OCI-LY3 (cell line): Measurements from ENCODE around the gene TNK2.

Experiments used
- H2AFZ ChIP-seq: fragments of 200-600, 300-600 bp; shearing (Covaris generic); 2 replicates; pipeline ENCODE4 v1.6.0; 2014; ENCODE audit warnings: antibody characterized with exemption, low read depth, low read length
- H3K27ac ChIP-seq: fragments of 200-600, 300-600 bp; sonication (generic); 2 replicates; pipeline ENCODE4 v1.5.1; 2014; ENCODE audit warnings: mild to moderate bottlenecking, low read length, moderate library complexity, mixed read lengths
- H3K27me3 ChIP-seq: fragments of 200-600, 300-600 bp; sonication (generic); 2 replicates; pipeline ENCODE4 v1.6.1; 2014; ENCODE audit warnings: low read depth, low read length, mixed read lengths
- H3K36me3 ChIP-seq: fragments of 200-600, 300-600 bp; sonication (generic); replicated peaks from 2 replicates; pipeline ENCODE3; 2014; ENCODE audit warnings: low read depth, low read length, mixed read lengths
- H3K4me1 ChIP-seq: fragments of 300-600, 200-600 bp; sonication (generic); 2 replicates; pipeline ENCODE4 v1.6.1; 2014; ENCODE audit warnings: low read length, mixed read lengths
- H3K4me2 ChIP-seq: fragments of 200-600, 300-600 bp; sonication (generic); 2 replicates; pipeline ENCODE4 v1.6.1; 2014; ENCODE audit warnings: low read length, mixed read lengths
- H3K4me3 ChIP-seq: fragments of 300-600, 200-600 bp; sonication (generic); 2 replicates; pipeline ENCODE4 v1.5.1; 2014; ENCODE audit warnings: antibody characterized with exemption, mild to moderate bottlenecking, low read length, moderate library complexity
- H3K79me2 ChIP-seq: fragments of 300-600, 200-600 bp; shearing (Covaris generic); 2 replicates; pipeline ENCODE4 v1.6.1; 2014; ENCODE audit warnings: mild to moderate bottlenecking, low read length, mixed read lengths
- H3K9ac ChIP-seq: fragments of 300-600, 200-600 bp; shearing (Covaris generic); 2 replicates; pipeline ENCODE4 v1.6.0; 2014; ENCODE audit warnings: mild to moderate bottlenecking, low read length, moderate library complexity
- H3K9me3 ChIP-seq: fragments of 200-600, 300-600 bp; shearing (Covaris generic); 2 replicates; pipeline ENCODE4 v1.6.1; 2014; ENCODE audit warnings: low read length, mixed read lengths; ENCODE audit not compliant: insufficient read depth
- H4K20me1 ChIP-seq: fragments of 200-600, 300-600 bp; sonication (generic); 2 replicates; pipeline ENCODE4 v1.6.1; 2016; ENCODE audit warnings: low read length, mixed read lengths; ENCODE audit not compliant: insufficient read depth
- CTCF ChIP-seq: fragments of 200-600, 300-600 bp; sonication (generic); IDR thresholded peaks from 2 replicates; pipeline ENCODE4 v1.5.1; 2014; ENCODE audit warnings: antibody characterized with exemption, low read length, low read depth
- EZH2phosphoT487 ChIP-seq: fragments of 200-600 bp; shearing (Covaris generic); IDR thresholded peaks from 2 replicates; pipeline ENCODE4 v1.6.1; 2018; ENCODE audit warnings: antibody characterized with exemption, mixed run types, low read depth

TNK2 gene

GRCh38 chr3:195855471-195856409 is 52.6 kb downstream of the TNK2 start:
- H2AFZ ChIP-seq = no peak overlapping the region
- H3K27me3 ChIP-seq = no peaks in the 10 kb centered on the region; the same call in 1 of the 2 replicates
- no peak overlapping the region for H3K9ac ChIP-seq
- no peak overlapping the region for H3K27ac ChIP-seq
- peaks cover 10% of the 10 kb centered on the region; the same call in 1 of the 2 replicates for H3K4me1 ChIP-seq
- no peaks in the 10 kb centered on the region for H4K20me1 ChIP-seq
- no peaks in the 10 kb centered on the region for H3K79me2 ChIP-seq
- H3K4me2 ChIP-seq = no peak overlapping the region
- no peaks in the 10 kb centered on the region for H3K9me3 ChIP-seq
- H3K4me3 ChIP-seq = no peak overlapping the region
- H3K36me3 ChIP-seq = no peaks in the 10 kb centered on the region
- no peak for TF ChIP-seq EZH2phosphoT487
- no peak; the same call in 1 of the 2 replicates for TF ChIP-seq CTCF

DNA sequence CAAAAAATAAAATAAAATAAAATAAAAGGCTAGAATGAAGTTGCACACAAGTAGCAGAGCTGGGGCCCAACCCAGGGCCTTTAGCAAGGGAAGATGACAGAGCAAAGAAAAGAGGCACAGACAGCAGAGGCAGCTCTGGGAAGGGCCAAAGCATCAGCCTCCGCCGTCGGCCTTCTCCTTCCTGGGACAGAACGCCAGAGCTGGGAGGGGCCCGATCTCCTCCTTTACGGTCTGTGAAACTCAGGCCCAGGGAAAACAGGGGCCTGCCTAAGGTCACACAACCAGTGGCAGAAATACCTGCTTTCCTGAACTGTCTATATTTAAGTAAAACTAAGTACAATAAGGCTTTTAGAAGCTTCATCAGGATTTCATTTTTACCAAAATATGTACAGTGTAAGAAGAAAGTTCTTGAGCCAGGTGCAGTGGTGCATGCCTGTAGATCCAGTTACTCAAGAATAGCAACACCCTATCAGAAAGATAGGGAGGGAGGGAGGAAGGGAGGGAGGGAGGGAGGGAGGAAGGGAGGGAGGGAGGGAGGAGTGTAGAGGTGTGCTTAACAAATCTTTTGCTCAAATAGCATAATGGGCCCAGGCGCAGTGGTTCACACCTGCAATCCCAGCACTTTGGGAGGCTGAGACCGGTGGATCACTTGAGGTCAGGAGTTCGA is 53.6 kb downstream of the TNK2 start:
- no peak overlapping the region for H3K27ac ChIP-seq
- TF ChIP-seq CTCF (no peak), EZH2phosphoT487 (no peak)

DNA sequence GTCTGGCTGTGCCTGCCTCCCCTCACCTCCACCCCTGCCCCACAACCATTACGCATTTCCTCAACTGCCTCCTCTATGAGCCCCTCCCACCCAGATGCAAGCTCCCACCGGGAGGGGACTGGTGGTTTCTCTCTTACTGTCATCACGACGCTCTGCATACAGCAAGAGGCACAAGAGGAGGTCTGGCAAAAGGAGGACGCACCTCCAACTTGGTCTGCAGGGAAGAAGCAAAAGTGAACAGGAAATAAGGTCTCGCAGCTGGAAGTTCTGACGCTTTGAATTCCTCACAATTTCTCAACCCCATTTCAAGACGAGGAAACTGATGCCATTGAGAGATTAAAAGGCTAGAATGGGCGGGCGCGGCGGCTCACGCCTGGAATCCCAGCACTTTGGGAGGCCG is 54.4 kb downstream of the TNK2 start:
- H3K36me3 ChIP-seq = no peaks in the 10 kb centered on the region
- H3K9me3 ChIP-seq = no peaks in the 10 kb centered on the region
- no peak overlapping the region for H2AFZ ChIP-seq
- no peaks in the 10 kb centered on the region; the same call in 1 of the 2 replicates for H3K27me3 ChIP-seq
- H3K4me1 ChIP-seq = peaks cover 4% of the 10 kb centered on the region; the same call in 1 of the 2 replicates
- H3K79me2 ChIP-seq = no peaks in the 10 kb centered on the region
- TF ChIP-seq CTCF (no peak), EZH2phosphoT487 (no peak)
- H3K9ac ChIP-seq = no peak overlapping the region
- no peak overlapping the region for H3K27ac ChIP-seq
- H4K20me1 ChIP-seq = no peaks in the 10 kb centered on the region
- no peak overlapping the region for H3K4me3 ChIP-seq
- H3K4me2 ChIP-seq = no peak overlapping the region

More for the DNA sequence above, 53.6 kb downstream of the TNK2 start:
- H3K9ac ChIP-seq = no peak overlapping the region
- H3K9me3 ChIP-seq = no peaks in the 10 kb centered on the region
- H3K4me2 ChIP-seq = no peak overlapping the region
- H3K79me2 ChIP-seq = no peaks in the 10 kb centered on the region
- no peak overlapping the region for H3K4me3 ChIP-seq
- H4K20me1 ChIP-seq = no peaks in the 10 kb centered on the region
- no peaks in the 10 kb centered on the region; the same call in 1 of the 2 replicates for H3K27me3 ChIP-seq
- H3K36me3 ChIP-seq = no peaks in the 10 kb centered on the region
- no peak overlapping the region for H2AFZ ChIP-seq
- peaks cover 8% of the 10 kb centered on the region; the same call in 1 of the 2 replicates for H3K4me1 ChIP-seq

- Histone ChIP-seq H2AFZ (no peak overlapping the region), H3K4me3 (no peak overlapping the region), H3K9ac (no peak overlapping the region), H3K4me2 (no peak overlapping the region), H3K9me3 (no peaks in the 10 kb centered on the region), H3K36me3 (no peaks in the 10 kb centered on the region), H3K27ac (no peak overlapping the region), H3K27me3 (no peaks in the 10 kb centered on the region; the same call in 1 of the 2 replicates), H4K20me1 (no peaks in the 10 kb centered on the region), H3K4me1 (peaks cover 4% of the 10 kb centered on the region; the same call in 1 of the 2 replicates), H3K79me2 (no peaks in the 10 kb centered on the region)
- TF ChIP-seq CTCF = no peak
- TF ChIP-seq EZH2phosphoT487 = no peak
Measured at GRCh38 chr3:195853036-195853435, 55.3 kb downstream of the TNK2 start.
